Measurements from ENCODE around the gene ACP6.
A peak's percentile ranks its signal among the peaks of the same experiment; 100 is the strongest.
"Not testable (repeated sequence)": the region's sequence is repeated elsewhere in the genome, so short reads cannot be mapped to it uniquely, and the experiment has no call there.

The ACP6 gene
- 5.0 to 11.0 reads per million in 2 donors for total RNA-seq

DNA sequence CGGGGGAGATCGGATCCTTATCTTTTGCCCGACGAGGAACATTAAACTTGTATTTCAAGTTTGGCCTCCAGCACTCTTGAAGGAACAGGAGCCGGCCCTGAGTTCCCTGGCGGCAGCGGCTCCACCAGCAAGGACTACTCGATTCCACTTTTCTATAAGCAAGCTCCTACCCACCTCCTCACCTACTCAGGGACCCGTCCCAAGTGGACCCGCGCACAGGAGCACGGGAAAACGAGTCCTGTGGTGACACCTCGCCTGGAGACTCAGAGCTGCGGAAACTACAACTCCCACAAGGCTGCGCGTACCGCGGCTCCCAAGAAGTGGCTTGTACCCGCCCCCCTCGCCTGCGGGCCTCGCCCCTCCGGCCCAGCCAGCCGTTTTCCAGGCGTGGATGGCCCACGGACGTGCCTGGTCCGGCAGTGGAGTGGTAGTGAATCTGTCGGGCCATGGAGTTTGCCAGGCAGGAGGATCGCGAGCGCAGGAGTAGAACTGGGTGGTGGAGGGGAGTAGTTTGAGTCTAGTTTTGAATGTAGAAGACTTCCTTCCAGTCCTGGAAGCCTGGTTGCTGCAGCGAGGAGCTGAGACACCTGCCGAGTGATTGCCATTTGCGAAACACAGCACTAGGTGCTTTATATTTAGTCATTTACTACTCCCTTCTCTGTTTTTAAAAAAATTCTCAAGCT lies at the start of gene ACP6:
Gene ACP6 (minus strand): TSS at position 206 of the 683 bp plus-strand sequence. CDS start 476 bp downstream, outside the sequence.
- DNase-seq = peak; percentile 59 to 96 (median 82)

DNA sequence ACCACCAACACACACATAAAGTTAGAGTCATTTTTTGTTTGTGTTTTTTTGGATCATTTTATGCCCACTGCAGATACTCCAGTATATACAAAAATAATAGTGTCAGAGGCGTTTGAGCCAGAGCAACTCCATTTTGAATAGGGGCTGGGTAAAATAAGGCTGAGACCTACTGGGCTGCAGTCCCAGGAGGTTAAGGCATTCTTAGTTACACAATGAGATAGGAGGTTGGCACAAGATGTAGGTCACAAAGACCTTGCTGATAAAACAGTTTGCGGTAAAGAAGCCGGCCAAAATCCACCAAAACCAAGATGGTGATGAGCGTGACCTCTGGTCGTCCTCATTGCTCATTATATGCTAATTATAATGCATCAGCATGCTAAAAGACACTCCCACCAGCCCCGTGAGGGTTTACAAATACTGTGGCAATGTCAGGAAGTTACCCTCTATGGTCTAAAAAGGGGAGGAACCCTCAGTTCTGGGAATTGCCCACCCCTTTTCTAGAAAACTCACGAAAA lies 49.4 kb upstream of the ACP6 start:
- DNase-seq = no peak

DNA sequence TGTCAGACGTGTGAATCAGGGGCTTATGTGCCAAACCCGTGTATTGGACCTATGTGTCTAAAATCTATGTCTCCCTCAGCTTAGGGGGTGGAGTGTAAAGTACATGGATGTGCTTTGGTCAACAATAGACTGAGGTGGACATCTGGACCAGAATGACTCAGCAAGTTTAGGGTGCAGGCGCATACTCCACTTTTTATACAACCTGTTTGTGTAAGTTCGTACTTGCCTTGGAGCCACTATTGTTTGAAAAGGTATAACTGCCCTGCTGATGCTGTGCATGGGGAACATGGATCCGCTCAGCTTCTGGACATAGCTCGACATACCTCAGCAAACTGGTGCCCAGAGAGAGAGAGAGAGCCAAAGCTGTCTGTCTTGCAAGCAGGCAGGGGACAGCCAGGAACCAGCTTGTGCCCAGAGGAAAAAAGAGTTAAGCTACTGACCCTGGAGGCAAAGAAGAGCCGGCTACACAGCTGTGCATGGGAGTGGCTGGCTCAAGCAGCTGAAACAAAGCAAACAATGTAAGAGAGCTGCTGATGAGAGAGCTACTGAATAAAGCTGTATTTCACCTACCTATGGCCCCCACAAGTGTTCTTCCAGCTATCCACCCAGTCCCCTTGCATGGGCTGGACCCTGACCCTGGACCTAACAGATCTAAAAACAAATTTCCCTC lies 48.8 kb upstream of the ACP6 start:
- DNase-seq = peak in 1 of 5 experiments; percentile 22

DNA sequence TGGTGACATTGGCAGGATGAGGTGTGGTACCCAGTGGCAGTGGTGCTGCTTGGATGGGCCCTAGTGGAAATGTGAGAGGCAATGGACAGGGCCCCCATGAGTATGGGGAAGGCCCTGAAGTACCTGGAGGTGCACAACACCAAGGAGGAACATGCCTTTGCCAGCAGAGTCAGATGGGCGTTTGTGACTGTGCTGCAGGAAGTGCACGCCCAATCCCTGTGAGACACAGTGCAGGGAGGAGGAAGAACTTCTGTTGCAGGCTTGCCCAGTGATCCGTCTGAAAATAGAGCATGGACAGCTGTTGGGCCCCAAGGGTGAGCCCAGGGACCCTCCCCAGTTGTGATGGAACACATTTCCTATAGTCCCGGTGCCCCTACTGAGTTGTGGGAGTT lies 47.4 kb upstream of the ACP6 start:
- no peak for DNase-seq

DNA sequence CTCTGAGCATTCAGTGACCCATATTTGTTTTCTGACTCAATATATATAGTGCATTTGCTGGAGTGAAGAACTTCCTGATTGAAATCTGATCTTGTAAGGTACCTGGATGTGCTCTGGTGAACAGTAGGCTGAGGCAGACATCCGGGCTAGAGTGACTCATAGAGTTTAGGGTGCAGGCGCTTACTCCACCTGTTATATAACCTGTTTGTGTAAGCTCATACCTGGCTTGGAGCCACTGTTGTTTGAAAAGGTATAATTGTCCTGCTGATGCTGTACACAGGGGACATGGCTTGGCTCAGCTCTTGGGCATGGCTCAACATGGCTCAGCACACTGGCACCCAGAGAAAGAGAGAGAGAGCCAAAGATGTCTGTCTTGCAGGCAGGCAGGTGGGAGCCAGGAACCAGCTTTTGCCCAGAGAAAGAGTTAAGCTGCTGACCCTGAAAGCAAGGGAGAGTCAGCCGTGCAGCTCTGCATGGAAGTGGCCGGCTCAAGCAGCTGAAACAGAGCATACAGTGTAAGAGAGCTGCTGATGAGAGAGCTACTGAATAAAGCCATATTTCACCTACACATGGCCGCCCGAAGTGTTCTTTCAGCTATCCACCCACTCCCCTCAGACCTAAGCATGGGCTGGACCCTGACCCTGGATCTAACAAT lies 46.9 kb upstream of the ACP6 start:
- peak in 1 of 5 experiments; percentile 35 for DNase-seq

DNA sequence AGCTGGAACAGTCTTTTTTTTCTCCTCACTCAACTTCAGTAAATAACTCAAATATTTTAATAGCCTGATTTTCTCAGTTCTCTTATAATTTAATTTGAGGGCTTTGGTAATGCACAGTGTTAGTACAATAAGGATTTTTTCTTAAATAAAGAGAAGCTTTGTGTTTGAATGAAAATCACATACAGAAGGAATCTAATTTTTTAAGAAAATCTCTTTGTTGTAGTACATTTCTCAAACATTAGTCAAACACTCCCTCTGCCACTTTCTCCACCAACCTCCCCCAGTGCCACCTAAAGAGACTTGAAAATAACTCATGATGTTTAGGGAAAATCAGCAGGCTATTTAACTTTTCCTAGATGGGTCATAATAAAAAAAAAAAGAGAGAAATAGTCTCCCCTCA lies 42.3 kb upstream of the ACP6 start:
- no peak for DNase-seq

DNA sequence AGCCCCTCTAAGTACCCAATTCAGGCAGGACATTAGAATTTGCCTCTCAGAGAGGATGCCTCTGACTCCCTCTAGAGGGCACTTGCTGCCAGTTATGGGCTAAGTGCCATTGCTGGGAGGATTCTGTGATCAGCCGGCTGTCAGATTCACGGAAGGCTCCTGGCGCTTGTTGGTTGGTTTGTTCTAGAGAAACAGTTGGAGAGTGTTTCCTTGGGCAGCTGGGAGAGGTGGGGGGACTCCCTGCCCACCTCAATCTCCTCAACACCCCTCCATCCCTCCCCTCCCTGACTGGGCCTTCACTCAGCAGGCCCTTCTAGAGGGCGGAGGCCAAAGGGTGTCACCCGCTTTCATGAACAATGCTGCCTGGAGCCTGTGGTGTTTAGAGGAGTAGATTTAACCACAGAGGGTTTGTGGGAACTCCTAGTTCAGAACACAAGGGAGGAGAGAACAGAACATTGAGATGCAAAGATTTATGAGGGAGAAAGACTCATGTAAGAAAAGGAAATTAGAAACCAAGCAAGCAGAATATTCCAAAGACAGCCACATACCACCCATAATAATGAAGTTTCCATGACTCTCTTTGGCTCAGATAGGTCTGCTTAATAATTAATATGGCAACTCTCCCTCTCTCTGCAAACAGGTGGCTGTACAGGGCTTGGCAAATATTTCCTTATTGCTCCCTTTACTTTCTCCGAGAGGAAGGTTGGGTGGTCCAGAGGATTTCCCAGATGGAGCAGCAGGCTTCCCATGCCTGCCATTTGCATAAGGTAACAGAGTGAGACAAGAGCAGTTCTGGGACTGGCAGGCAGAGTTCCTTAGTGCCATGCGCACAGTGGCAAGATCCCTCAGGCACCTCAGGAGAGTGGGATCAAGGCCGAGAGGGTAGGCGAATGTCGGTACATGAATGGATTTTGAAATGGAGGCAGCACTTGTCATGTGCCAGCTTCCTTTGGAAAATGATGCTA lies 30.0 kb upstream of the ACP6 start:
- DNase-seq = peak in 4 of 5 experiments; percentile 27 to 68 (median 34)

DNA sequence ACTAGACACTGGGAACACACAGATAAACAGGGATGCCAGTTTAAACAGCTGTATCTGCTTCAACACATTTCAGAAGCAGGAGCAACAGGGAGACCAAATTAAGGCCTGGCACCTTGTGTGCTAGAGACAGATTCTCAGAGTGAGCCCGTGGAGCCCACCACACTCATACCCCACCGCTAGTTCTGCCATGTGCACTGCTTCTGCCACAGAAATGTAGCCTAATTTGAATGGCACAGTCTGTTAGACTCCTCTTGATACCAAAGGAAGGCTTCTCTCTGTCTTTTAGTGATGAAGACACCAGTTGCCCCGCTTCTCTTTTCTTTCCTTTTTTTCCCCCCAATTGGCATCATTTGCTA lies 29.3 kb upstream of the ACP6 start:
- no peak for DNase-seq

DNA sequence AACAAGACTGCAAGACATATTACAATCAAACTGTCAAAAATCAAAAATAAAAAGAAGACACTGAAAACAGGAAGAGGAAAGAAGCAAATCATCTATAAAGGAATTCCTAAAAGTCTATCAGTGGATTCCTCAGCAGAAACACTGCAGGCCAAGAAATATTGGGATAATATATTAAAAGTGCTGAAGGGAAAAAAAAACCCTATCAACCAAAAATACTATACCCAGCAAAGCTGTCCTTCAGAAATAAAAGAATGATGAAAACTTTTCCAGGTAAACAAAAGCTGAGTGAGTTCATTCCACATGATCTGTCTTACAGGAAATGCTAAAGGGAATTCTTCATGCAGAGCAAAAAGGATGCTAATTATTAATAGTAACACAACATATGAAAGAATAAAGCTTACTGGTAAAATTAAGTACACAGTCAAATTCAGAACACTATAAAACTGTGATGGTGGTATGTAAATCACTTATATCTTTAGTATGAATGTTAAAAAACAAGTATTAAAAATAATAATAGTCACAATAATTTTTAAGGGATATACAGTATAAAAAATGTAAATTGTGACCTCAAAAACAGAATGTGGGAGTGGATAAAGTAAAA lies 12.9 kb upstream of the ACP6 start:
- no peak for DNase-seq

DNA sequence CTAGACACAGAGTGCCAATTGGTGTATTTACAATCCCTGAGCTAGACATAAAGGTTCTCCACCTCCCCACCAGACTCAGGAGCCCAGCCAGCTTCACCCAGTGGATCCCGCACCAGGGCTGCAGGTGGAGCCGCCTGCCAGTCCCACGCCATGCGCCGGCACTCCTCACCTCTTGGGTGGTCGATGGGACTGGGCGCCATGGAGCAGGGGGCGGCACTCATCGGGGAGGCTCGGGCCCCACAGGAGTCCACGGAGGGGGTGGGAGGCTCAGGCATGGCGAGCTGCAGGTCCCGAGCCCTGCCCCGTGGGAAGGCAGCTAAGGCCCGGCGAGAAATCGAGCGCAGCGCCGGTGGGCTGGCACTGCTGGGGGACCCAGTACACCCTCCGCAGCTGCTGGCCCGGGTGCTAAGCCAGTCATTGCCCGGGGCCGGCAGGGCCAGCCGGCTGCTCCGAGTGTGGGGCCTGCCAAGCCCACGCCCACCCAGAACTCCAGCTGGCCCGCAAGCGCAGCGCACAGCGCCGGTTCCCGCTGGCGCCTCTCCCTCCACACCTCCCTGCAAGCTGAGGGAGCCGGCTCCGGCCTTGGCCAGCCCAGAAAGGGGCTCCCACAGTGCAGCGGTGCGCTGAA lies 10.4 kb upstream of the ACP6 start:
- not testable (repeated sequence) for DNase-seq

DNA sequence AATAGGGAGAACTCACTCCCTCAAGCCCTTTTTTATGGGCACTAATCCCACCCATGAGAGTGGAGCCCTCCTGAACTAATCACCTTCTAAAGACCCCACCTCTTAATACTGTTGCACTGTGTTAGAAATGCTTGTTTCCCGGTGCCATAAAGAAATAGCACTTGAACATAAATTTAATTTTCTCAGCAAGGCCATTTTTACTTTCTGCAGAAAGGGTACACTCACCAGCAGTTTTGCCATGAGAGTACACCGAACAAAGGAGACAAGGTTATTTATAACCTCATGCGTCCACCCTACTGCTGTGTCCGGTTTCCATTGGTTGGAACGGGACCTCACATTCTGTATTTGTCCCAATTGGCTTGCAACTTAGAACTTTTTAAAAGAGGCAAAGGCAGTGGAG lies 7.4 kb upstream of the ACP6 start:
- not testable (repeated sequence) for DNase-seq

DNA sequence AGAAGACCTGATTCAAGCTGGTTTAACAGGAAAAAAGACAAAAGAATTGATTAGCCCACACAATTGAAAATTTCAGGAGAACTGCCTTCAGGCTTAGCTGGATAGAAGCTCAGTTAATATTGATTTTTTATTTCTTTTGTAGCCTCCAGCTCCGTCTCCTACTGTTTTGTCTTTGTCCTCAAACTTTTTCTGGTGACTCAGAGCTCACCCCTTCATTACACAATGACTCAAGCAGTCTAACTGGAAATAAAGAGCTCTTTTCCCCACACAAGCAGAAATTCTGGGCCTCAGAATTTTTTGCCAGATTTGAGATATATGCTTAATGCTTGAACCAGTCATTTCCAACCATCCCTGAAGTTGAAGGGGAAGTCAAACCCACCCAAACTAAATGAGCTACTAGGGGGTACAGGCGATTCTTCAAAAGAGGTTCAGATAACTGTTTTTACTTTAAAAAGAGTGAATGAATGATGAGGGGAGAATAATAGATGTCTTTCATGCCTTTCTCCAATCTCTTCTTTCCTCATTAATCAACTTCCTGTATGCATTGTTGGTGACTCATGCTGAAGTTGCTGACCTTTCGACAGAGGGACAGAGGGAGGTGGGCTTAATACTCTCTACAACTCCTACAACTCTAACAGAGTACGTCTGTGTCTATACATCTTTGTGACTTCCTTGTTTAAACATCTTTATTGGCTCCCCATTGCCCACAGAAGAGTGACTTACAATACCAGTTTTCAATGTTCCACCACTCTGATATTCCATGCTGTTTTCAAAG lies 6.2 kb upstream of the ACP6 start:
- DNase-seq = no peak

DNA sequence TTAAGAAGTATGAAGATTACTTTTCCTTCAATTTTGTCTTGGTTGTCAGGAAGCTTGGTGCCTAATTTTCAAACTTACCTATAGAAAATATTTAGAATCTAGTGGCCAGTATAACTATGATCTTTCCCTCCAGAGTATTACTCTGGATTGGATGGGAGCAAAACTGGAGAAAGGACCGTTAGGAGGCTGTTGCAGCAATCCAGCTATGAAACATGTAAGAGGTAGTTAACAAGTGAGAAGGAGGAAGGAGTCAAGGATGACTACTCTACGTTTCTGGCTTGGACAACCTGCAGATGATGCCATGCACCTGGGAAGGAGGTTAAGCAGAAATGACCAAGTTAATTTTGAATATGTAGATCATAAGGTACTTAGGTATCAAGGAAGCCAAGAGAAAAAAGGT lies 3.5 kb upstream of the ACP6 start:
- no peak for DNase-seq

DNA sequence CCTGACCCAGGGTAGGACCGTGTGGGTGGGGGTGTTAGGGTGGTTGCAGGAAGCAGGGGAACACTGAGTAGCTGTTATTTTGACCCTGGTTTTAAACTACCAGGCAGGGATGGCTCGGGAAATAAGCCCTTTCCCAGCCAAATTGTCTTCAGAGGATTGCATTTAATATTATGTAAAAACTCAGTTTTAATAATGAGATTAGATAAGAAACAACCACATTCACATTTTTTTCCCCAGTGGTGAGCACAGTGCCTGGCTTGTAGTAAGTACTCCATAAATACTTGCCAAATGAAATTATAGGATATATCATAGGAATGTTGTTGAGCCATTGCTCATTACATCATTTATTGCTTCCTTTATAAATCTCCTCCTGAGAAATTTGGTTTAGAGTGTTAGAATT lies 3.1 kb upstream of the ACP6 start:
- DNase-seq = no peak

DNA sequence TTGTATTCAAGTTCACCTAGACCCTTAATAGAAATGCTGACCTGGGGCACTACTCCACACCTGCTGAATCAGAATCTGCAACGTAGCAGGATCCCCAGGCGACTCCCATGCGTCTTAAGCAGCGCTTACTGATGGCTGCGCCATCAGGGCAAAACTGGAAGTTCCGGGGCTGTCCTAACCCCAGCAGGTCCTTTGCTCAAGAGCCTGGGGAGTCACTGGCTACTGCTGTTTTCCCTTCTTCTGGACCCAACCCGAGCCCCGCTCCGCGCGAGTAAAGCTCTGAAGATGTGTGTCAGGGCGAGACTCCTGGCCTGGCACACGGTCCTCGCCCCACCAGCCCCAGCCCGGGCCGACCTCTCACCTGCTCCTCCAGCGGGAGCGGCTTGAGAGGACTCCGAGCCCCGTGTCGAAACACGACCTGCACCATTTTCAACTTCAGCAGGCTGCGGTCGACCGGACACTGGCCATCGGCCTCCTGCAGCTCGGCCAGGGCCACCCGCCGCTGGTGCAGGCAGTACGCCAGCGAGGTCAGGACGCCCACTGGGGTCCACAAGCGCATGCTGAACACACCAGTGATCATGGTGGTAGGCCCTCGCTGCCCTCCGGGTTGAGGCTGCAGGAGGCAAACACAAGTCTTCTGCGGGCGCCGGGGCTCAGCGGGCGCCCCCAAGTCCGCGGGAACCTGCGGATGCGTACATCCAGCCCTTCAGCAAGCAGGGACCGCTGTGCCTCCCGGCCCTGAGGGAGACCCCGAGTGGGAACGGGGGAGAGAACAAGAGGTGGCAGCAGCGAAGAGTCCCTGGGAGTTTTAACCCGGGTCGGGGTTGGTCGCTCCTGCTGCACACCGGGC lies 630 bp downstream of the ACP6 start:
- peak in 4 of 5 experiments; percentile 13 to 62 (median 17) for DNase-seq

DNA sequence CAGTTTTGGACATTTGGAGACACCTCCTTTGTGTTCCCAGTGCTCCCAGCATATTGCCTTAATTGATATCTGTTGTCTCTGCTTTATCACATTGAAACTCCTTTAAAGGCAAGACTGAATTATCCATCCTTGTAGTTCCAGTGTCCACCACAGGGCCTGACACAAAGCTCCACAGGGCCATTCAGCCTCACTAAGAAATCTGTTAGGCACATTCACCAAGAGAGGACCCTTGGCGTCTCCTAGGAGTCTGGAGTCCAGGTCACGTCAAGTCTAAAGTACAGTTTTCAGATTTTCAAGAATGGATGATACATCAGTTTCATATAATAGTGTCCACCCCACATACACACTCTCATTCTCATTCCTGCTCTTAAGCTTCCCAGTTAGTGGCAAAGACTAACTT lies 4.8 kb downstream of the ACP6 start:
- no peak for DNase-seq

DNA sequence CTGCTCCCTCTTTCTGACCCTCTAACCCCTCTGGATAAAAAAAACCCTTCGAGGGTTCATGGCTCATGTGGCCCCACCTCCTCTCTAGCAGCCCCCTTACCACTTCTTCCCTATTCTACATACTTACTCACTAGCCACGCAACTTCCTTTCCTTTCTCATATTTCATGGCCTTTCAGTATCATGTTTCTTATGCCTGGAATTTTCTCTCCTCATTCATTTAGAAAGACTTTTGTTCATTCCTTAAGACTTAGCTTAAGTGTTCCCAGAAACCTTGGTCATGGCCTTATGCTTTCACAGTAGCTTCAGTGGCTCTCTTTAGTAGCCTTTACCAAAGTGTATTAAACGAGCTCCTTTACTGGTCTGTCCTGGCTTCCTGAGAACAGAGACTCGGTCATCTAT lies 6.1 kb downstream of the ACP6 start:
- DNase-seq = no peak

DNA sequence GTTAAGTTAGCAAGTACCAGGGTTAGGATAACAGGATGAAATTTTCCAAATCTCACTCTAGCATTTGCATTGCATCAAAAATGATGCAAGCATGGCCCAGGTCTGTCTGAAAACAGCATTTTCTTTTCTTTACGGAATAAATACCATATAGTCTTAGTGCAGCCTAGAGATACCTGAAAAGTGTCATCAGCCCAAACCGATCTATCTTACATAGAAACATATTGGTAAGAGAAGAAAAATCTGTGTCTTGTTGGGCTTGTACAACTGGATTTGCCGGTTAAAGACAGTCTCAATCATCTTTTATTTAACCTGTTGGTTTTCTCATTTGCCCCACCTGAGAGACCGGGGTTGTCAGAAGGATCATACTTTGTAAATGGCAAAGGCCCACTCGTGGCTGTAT lies 15.8 kb downstream of the ACP6 start:
- DNase-seq = no peak

DNA sequence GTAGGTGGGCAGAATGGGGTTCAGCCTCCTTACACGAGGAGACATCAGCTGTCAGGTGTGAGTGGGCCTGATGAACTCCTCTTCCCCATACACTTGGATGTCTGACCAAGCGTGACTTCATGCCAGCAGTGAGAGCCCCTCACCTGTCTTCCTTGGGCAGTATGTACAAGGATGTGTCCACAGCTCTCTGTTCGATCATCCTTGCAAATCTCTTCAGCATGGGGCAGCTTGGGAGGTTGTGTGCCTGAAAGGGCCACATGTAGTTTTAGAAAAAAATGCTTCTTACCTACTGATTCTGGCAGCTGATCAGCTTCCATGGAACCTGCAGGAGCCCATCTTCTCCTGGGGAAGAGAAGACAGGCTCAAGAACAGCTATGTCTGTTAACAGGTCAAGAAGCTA lies 18.0 kb downstream of the ACP6 start:
- no peak for DNase-seq

DNA sequence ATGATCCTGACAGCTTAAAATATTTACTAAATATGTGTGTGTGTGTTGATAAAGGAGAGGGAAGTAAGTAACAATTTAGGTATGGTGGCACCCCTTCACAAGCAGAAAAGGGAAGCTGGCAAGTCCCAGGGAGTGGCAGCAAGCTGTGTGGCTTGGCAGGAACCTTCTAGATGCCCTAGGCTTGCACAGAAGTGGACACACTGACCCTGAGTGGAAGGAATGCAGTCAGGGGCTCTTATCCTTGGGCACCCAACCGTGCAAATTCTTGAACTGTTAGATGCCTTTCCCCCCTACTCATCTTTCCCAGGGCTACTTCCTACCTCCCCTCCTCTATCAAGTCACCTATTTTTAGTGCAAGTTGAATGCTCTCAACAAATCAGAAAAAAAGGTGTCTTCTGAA lies 18.9 kb downstream of the ACP6 start:
- no peak for DNase-seq
